ACC112 (cell line): ENCODE measurements around the gene GOLGA6L9.
"Not testable (repeated sequence)": the region's sequence is repeated elsewhere in the genome, so short reads cannot be mapped to it uniquely, and the experiment has no call there.

ENCODE experiments used
- H2AFZ ChIP-seq: fragments of 200-600 bp; sonication (generic); one replicate; pipeline ENCODE4 v1.6.0; 2017; ENCODE audit warnings: antibody characterized with exemption, low read length; ENCODE audit not compliant: unreplicated experiment
- H3K27ac ChIP-seq: fragments of 200-600 bp; sonication (generic); 2 replicates; pipeline ENCODE4 v1.5.1; 2014; ENCODE audit warnings: low read depth, mild to moderate bottlenecking, antibody characterized with exemption, low read length, moderate library complexity
- H3K27me3 ChIP-seq: fragments of 200-600 bp; sonication (generic); 2 replicates; pipeline ENCODE4 v1.6.1; 2014; ENCODE audit warnings: mild to moderate bottlenecking, antibody characterized with exemption, low read length, moderate library complexity, mixed read lengths; ENCODE audit not compliant: insufficient read depth
- H3K36me3 ChIP-seq: fragments of 200-600 bp; sonication (generic); 2 replicates; pipeline ENCODE4 v1.6.1; 2016; ENCODE audit warnings: mild to moderate bottlenecking, antibody characterized with exemption, low read length, moderate library complexity, mixed read lengths; ENCODE audit not compliant: insufficient read depth
- H3K4me1 ChIP-seq: fragments of 200-600 bp; sonication (generic); one replicate; pipeline ENCODE4 v1.6.1; 2016; ENCODE audit warnings: low read length, mixed read lengths; ENCODE audit not compliant: insufficient read depth, unreplicated experiment, control insufficient read depth
- H3K4me3 ChIP-seq: fragments of 200-600 bp; sonication (generic); 2 replicates; pipeline ENCODE4 v1.5.1; 2014; ENCODE audit warnings: mild to moderate bottlenecking, low read depth, low read length
- H3K79me2 ChIP-seq: fragments of 200-600 bp; sonication (generic); one replicate; pipeline ENCODE4 v1.6.0; 2016; ENCODE audit warnings: low read length; ENCODE audit not compliant: control insufficient read depth, unreplicated experiment, insufficient read depth

The GOLGA6L9 gene

GRCh38 chr15:82429693-82430092 lies at the start of gene GOLGA6L9:
TSS of gene GOLGA6L9 (plus strand) at chr15:82429816. CDS start at chr15:82430080, 264 bp downstream.
- not testable (repeated sequence) for H3K4me3 ChIP-seq, H3K36me3 ChIP-seq, H3K4me1 ChIP-seq, H3K27ac ChIP-seq, H2AFZ ChIP-seq, H3K79me2 ChIP-seq, H3K27me3 ChIP-seq

GRCh38 chr15:82381330-82381955 lies 48.2 kb upstream of the GOLGA6L9 start:
- H2AFZ ChIP-seq, H3K4me1 ChIP-seq, H3K79me2 ChIP-seq, H3K4me3 ChIP-seq, H3K36me3 ChIP-seq, H3K27me3 ChIP-seq, H3K27ac ChIP-seq: not testable (repeated sequence)

- not testable (repeated sequence) for H3K79me2 ChIP-seq, H3K4me3 ChIP-seq, H3K4me1 ChIP-seq, H2AFZ ChIP-seq, H3K27me3 ChIP-seq, H3K36me3 ChIP-seq, H3K27ac ChIP-seq
Measured at GRCh38 chr15:82387209-82387608, 42.4 kb upstream of the GOLGA6L9 start.

GRCh38 chr15:82390152-82390551 lies 39.5 kb upstream of the GOLGA6L9 start:
- H3K4me3 ChIP-seq, H3K79me2 ChIP-seq, H3K4me1 ChIP-seq, H2AFZ ChIP-seq, H3K27me3 ChIP-seq, H3K36me3 ChIP-seq, H3K27ac ChIP-seq: not testable (repeated sequence)

- H3K36me3 ChIP-seq, H3K27me3 ChIP-seq, H2AFZ ChIP-seq, H3K4me3 ChIP-seq, H3K79me2 ChIP-seq, H3K27ac ChIP-seq, H3K4me1 ChIP-seq: not testable (repeated sequence)
Measured at GRCh38 chr15:82392077-82392476, 37.5 kb upstream of the GOLGA6L9 start.

GRCh38 chr15:82393671-82394070 lies 35.9 kb upstream of the GOLGA6L9 start:
- H3K4me3 ChIP-seq, result no peak overlapping the region
- no peak overlapping the region for H2AFZ ChIP-seq
- no peaks in the 10 kb centered on the region for H3K79me2 ChIP-seq

GRCh38 chr15:82395788-82396187 lies 33.8 kb upstream of the GOLGA6L9 start:
- H3K27ac ChIP-seq, H3K27me3 ChIP-seq, H3K79me2 ChIP-seq, H3K4me1 ChIP-seq, H2AFZ ChIP-seq, H3K36me3 ChIP-seq, H3K4me3 ChIP-seq: not testable (repeated sequence)

More at GRCh38 chr15:82393671-82394070, 35.9 kb upstream of the GOLGA6L9 start:
- no peaks in the 10 kb centered on the region for H3K27me3 ChIP-seq
- H3K36me3 ChIP-seq, result no peaks in the 10 kb centered on the region
- H3K27ac ChIP-seq, result no peak overlapping the region
- no peaks in the 10 kb centered on the region for H3K4me1 ChIP-seq

GRCh38 chr15:82397817-82398216 lies 31.8 kb upstream of the GOLGA6L9 start:
- no peak overlapping the region for H2AFZ ChIP-seq
- H3K79me2 ChIP-seq, result no peaks in the 10 kb centered on the region
- no peaks in the 10 kb centered on the region for H3K36me3 ChIP-seq
- no peaks in the 10 kb centered on the region for H3K27me3 ChIP-seq
- no peak overlapping the region for H3K4me3 ChIP-seq
- H3K27ac ChIP-seq, result no peak overlapping the region
- no peaks in the 10 kb centered on the region for H3K4me1 ChIP-seq

- Histone ChIP-seq H3K36me3 (no peaks in the 10 kb centered on the region), H3K4me1 (no peaks in the 10 kb centered on the region), H3K27ac (no peak overlapping the region), H3K4me3 (no peak overlapping the region), H3K79me2 (no peaks in the 10 kb centered on the region), H3K27me3 (no peaks in the 10 kb centered on the region), H2AFZ (no peak overlapping the region)
Measured at GRCh38 chr15:82398785-82399184, 30.8 kb upstream of the GOLGA6L9 start.

GRCh38 chr15:82399366-82400103 lies 30.1 kb upstream of the GOLGA6L9 start:
- H3K79me2 ChIP-seq, H3K27ac ChIP-seq, H2AFZ ChIP-seq, H3K27me3 ChIP-seq, H3K36me3 ChIP-seq, H3K4me1 ChIP-seq, H3K4me3 ChIP-seq: not testable (repeated sequence)

- not testable (repeated sequence) for H3K4me1 ChIP-seq, H3K4me3 ChIP-seq, H3K27me3 ChIP-seq, H3K79me2 ChIP-seq, H3K27ac ChIP-seq, H3K36me3 ChIP-seq, H2AFZ ChIP-seq
Measured at GRCh38 chr15:82401918-82402317, 27.7 kb upstream of the GOLGA6L9 start.
